OCI-M2 (cell line): ENCODE data around the gene TRAF2.

Source experiments
- DNase-seq: peaks from one replicate; lab custom pipeline; 2025; ENCODE audit not compliant: unreplicated experiment; lab: John Stamatoyannopoulos, UW

Gene TRAF2

DNA sequence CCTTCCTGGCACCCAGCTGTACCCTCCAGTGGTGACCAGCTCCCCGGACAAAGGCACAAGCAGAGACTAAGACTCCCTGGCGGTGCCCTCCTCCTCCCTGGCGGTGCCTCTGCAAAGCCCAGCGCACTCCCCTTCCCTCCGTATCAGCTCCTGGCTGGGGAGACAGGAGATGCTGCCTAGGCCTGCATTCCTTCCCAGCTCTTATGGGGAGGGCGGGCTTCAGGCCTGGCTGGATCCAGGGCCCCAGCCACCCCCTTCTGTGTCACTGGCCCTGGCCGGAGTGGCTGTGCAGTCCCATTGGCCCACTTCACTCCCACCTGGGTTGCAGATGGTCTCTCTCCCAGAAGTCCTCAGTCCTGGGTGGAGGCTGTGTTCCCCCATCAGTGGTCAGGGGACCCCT lies 72.2 kb downstream of the TRAF2 start:
- no peak for DNase-seq

DNA sequence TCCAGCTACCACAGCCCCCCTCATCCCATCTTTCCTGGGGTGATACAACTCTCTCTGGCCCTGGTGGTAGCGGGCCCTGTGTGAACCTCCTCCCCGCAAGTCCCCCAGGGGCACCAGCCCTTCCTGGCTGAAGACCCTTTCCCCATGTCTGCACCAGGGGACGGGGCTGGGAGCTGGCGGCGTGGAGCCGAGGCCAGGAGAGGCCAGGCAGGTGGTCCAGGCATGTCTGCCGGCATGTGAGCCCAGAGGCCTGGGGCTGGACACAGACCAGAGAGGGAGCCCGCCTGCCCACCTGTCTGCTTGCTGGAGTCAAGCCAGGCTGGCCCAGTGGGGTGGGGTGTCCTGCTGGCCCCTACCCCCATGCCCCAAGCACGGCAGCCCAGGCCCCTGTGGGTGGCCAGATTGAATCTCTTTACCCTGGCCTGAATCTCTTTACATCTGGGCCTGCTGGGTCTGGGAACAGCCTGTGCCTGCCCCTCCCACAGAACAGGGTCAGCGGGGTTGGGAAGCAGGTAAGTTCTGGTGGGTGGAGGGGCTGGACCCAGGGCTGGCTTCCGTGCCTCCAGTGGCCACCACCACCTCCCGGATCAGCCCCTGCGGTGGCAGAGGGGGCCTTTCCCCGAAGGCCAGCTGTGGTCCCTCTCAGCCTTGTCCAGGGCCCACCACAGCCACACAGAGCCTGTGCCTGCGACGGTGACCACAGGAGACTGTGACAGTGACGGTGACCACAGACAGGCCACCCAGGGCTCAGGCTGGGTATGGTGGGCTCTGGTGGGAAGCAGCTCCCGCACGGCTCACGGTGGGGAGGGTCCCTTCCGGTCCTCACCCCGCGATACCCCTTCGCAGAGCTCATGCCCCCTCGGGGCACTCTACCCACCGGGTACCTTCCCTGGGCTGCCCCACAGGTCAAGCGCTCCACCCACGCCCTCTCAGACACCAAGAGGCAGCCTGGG lies 72.9 kb downstream of the TRAF2 start:
- DNase-seq: no peak

DNA sequence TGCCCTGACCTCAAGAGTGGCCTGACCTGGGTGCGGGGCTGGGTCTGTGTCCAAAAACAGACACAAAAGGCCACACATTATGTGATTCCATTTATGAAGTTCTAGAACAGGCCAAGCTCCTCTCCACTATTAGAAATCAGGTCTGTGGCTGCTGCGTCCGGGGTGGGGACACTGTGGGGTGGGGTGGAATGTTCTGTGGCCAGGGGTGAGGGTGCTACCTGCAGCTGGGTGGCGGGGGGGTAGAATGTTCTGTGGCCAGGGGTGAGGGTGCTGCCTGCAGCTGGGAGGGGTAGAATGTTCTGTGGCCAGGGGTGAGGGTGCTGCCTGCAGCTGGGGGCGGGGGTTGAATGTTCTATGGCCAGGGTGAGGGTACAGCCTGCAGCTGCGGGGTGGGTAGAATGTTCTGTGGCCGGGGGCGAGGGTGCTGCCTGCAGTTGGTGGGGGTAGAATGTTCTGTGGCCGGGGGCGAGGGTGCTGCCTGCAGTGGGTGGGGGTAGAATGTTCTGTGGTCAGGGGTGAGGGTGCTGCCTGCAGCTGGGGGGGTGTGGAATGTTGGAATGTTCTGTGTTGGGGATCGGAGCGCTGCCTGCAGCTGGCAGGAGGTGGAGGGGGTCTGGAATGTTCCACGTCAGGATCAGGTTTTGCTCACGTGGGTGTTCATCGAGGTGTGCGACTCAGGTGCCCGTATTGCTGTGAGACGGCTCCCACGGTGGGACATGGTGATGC lies 74.1 kb downstream of the TRAF2 start:
- DNase-seq: no peak

GRCh38 chr9:136960938-136961275 lies 74.6 kb downstream of the TRAF2 start:
- no peak for DNase-seq

GRCh38 chr9:136961279-136962065 lies 75.2 kb downstream of the TRAF2 start:
- no peak for DNase-seq

DNA sequence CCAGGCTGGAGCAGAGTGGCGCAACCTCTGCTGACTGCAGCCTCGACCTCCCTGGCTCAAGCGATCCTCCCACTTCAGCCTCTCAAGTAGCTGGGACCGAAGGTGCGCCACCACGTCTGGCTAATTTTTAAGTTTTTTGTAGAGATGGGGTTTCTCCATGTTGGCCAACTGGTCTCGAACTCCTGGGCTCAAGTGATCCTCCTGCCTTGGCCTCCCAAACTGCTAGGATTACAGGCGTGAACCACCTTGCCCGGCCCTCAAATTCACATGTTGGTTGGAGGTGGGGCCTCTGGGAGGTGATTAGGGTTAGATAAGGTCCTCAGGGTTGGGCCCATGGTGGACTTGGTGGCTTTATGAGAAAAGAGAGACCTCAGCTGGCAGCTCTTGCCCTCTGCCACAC lies 75.8 kb downstream of the TRAF2 start:
- no peak for DNase-seq

GRCh38 chr9:136962701-136963248 lies 76.5 kb downstream of the TRAF2 start:
- no peak for DNase-seq

- no peak for DNase-seq
Measured at GRCh38 chr9:136963341-136963740, 77.0 kb downstream of the TRAF2 start.

DNA sequence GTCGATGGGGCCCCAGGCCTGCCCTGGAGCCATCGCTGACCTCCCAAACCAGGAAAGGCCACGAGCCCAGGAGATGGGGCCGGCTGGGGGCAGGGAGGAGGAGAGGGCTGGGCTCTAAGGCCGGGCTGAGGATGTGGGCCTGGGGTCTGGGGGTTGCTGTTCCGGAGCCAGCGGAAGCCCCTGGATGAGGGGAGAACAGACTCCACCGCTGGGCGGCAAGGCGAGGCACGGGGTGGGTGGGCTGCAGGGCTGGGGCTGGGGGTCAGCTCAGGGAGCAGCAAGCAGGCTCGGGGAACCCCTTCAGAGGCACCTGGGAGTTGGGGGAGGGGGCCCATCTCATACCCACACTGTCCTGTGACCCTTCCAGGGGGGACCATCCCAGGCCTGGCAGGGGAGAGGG lies 77.4 kb downstream of the TRAF2 start:
- DNase-seq: no peak

DNA sequence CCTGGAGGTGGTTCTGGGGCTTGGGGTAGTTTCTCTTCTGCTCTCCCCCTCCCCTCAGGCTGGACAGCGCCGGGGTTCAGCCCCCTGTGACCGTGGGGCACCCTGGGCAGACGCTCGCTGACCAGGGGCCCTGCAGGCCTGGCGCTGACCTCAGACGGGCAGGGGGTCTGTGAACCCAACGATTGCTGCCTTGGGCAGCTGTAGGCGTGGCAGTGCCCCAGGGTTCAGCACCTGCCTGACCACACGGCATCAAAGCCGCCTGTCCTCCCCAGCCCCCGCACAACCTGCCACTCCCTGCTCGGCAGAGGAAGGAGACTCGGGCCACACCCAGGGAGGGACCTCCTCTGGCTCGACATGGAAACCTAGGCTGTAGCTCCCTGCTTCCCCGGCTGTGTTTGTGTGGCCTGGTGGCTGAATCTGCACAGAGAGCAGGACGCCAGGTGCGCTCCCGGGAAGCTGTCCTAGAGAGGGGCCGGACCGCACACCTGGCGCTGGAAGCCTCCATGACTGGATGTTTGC lies 77.9 kb downstream of the TRAF2 start:
- DNase-seq: no peak

DNA sequence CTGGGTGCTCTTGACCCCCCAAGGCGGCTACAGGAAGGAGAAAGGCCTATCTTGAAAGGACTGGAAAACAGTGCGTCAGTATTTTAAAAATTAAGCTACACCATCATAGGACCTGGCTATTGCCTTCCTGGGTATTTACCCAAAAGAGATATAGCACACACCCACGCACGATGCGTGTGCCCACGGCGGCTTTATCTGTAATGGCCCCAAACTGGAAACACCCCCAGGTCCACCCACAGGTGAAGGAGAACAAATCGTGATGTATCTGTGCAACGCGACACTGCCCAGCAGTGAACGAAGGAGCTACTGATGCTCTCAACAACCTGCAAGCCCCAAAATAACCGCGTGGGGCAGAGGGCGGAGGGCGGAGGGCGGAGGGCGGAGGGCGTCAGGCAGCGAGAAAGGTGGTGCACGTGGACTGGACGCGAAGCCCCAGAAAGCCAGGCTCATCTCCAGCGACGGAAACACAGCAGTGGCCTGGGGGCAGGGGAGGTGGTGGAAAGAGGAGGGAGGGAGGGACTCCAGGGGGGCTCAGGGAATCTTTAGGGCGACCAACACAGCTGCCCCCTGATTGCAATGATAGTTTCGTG lies 78.6 kb downstream of the TRAF2 start:
- DNase-seq: no peak

- DNase-seq: no peak
Measured at GRCh38 chr9:136965771-136966484, 79.6 kb downstream of the TRAF2 start.

GRCh38 chr9:136968333-136969127 lies 82.2 kb downstream of the TRAF2 start:
- DNase-seq: no peak

DNA sequence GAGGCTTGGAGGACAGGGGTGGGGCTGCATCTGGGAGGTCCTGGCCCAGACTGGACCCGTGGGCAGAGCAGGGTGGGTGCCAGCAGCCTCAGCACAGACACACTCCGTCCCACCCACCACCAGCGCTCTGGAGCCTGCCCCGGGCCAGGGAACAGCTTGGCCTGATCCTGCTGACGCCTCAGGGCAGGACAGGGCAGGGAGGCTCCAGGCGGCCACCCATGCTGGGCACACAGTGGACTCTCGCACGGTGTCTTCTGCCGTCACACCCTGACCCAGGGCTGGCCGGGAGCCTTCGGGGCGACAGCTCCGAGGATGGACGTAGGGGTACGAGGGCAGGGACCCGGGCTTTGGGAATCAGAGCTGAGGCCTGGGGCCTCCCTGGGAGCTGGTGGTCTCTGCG lies 82.8 kb downstream of the TRAF2 start:
- no peak for DNase-seq

DNA sequence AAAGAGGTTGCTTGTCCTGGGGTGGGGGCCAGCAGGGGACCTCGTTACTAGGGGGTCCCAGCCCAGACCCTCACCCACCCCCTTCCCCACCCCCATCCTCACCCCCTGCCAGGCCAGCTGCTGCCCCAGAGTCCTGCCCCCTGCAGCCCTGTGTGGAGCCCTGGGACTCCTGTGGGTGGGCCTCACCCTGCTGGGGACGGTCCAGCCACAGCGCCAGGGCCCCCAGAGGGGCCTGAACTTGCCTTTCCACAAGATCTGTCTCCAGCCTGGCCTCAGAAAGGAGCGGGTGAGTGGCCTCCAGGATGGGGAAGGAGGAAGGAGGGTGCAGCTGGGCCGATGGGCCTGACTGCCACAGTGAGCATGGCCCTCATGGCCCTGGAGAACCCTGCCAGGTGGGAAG lies 83.5 kb downstream of the TRAF2 start:
- no peak for DNase-seq

DNA sequence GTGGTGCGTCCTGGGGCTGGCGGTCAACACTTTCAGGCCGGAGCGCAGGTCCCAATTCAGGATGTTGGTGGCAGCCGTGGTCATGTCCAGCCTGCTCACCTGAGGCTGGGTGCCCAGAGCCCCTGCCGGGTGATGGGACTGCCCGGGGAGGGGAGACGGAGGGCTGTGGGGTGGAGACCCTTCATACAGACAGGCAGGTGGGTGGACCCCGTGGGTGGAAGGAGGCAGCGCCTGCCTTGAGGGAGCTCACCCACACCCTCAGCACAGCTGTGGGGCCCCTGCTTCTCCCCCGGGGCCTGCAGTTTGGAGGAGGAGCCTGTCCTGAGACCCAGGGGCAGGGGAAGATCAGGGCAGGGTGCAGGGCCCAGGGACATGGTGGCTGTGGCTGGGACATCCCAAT lies 84.0 kb downstream of the TRAF2 start:
- no peak for DNase-seq

GRCh38 chr9:136971746-136972145 lies 85.4 kb downstream of the TRAF2 start:
- no peak for DNase-seq

- DNase-seq: no peak
Measured at GRCh38 chr9:136972335-136972734, 86.0 kb downstream of the TRAF2 start.

DNA sequence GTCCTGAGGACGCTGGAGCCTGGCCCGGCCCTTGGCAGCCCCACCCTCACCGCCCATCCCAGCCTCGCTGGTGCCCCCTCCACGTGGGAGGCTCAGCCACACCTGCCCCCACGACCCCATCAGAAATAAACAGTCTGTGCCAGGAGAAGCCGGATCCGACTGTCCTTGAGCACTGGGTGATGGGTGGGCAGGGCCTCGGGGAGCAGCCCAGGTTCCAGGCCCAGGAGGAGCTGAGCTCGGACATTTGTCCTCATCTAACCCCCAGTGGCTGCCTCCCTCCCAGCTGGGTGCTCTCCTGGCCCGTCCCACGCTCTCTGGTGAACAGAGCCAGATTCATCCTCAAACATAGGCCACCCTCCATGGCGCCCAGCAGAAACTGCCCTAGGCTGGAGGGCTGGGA lies 86.4 kb downstream of the TRAF2 start:
- DNase-seq: no peak
